GM12872 (cell line): ENCODE data around the gene EDIL3.

Experiments
- TF ChIP-seq, protein P1 (sequence below): IDR thresholded peaks from 3 replicates; pipeline ENCODE4 v1.5.1; 2011; ENCODE audit warnings: low read depth, mild to moderate bottlenecking, low read length, moderate library complexity; ENCODE audit not compliant: insufficient read depth

The EDIL3 gene

GRCh38 chr5:83924891-83925290, 459.8 kb downstream of the EDIL3 start:
- TF ChIP-seq, protein P1, sequence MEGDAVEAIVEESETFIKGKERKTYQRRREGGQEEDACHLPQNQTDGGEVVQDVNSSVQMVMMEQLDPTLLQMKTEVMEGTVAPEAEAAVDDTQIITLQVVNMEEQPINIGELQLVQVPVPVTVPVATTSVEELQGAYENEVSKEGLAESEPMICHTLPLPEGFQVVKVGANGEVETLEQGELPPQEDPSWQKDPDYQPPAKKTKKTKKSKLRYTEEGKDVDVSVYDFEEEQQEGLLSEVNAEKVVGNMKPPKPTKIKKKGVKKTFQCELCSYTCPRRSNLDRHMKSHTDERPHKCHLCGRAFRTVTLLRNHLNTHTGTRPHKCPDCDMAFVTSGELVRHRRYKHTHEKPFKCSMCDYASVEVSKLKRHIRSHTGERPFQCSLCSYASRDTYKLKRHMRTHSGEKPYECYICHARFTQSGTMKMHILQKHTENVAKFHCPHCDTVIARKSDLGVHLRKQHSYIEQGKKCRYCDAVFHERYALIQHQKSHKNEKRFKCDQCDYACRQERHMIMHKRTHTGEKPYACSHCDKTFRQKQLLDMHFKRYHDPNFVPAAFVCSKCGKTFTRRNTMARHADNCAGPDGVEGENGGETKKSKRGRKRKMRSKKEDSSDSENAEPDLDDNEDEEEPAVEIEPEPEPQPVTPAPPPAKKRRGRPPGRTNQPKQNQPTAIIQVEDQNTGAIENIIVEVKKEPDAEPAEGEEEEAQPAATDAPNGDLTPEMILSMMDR: no peak

DNA sequence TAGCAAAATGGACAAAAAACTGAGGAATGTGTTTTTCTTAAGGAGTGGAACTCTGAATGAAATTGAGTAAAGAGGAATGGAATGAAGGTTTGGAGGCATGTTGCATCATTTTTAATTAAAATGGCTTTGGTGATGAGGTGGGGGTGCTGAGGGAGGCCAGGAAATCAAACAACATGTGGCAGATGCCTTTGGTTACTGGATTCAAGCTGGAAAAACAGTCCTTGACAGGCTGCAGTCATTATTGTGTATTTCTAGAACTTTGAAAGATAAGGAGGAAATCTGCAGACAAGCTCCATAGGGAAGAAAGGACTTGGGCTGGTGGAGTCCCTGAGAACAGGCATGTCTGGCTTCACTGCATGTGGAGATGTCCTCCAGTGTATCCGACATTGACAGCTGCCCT, 460.5 kb downstream of the EDIL3 start:
- TF ChIP-seq, protein P1: no peak

DNA sequence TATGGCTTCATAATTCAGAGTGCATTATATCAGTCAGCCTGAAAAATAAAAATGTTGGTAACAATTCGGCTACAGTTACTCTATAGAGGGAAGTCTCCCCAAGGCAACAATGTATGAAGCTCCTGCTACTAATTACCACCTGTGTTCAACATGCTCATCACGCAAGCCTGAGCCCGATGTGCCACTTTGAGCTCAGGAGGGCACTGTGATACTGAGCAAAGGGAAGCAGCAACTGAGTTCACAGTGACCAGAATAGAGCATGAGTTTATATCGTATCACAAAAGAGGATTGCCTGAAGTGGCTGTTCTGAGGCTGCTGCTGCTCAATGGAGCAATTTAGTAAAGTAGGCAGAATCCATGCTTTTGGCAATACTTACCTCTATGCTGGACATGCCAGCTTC, 462.0 kb downstream of the EDIL3 start:
- TF ChIP-seq, protein P1: no peak

GRCh38 chr5:83921666-83922193, 462.9 kb downstream of the EDIL3 start:
- TF ChIP-seq, protein P1: no peak

- TF ChIP-seq, protein P1: no peak
Measured at GRCh38 chr5:83919071-83920041, 465.3 kb downstream of the EDIL3 start.

- TF ChIP-seq, protein P1: no peak
Measured at GRCh38 chr5:83917261-83917908, 467.3 kb downstream of the EDIL3 start.
